H1 (cell line): ENCODE results near the gene DNAI2. TPM values are rescaled to one million over a fixed set of nuclear protein-coding genes. Genes with fewer than 3 reads are reported as not detected.

Source experiments
- CTCF ChIA-PET: fragments of 300-600 bp; sonication (Branson Sonifier 250); formaldehyde crosslinking; loops from one replicate; lab custom pipeline; 2021; ENCODE audit not compliant: partially characterized antibody; lab: Charles Lee
- POLR2A ChIA-PET: fragments of 300-600 bp; sonication (Branson Sonifier 250); formaldehyde crosslinking; loops from one replicate; lab custom pipeline; 2021; ENCODE audit warnings: inconsistent platforms; ENCODE audit not compliant: partially characterized antibody; lab: Charles Lee
- DNase-seq, 2 experiments: peaks; one replicate each; pipeline versions ENCODE4 v3.0.0 to v3.0.0-alpha.2; 2010 to 2022; ENCODE audit warnings: low spot score in 2 of 2, low read depth in 1 of 2, mixed read lengths in 1 of 2
- FAIRE-seq: peaks from 2 replicates; lab custom pipeline; 2011; peaks lifted over from hg19 to GRCh38; lab: Jason Lieb, UNC
- H2AFZ ChIP-seq: 2 replicates; pipeline ENCODE4 v1.8.1; 2012; ENCODE audit warnings: low read length, inconsistent platforms
- H2AK5ac ChIP-seq: 2 replicates; pipeline ENCODE4 v1.6.1; 2013; ENCODE audit warnings: low read depth, low read length
- H2BK120ac ChIP-seq: replicated peaks from 2 replicates; pipeline ENCODE3; 2013; ENCODE audit warnings: low read depth, low read length, inconsistent platforms
- H2BK12ac ChIP-seq: 2 replicates; pipeline ENCODE4 v1.6.1; 2013; ENCODE audit warnings: low read depth, low read length
- H2BK15ac ChIP-seq: 2 replicates; pipeline ENCODE4 v1.6.1; 2013; ENCODE audit warnings: low read length
- H2BK20ac ChIP-seq: 2 replicates; pipeline ENCODE4 v1.6.1; 2013; ENCODE audit warnings: low read length
- H2BK5ac ChIP-seq: 2 replicates; pipeline ENCODE4 v1.6.1; 2013; ENCODE audit warnings: low read depth, low read length
- H3K14ac ChIP-seq: 2 replicates; pipeline ENCODE4 v1.6.1; 2013; ENCODE audit warnings: inconsistent platforms; ENCODE audit not compliant: insufficient read length
- H3K18ac ChIP-seq: 2 replicates; pipeline ENCODE4 v1.6.1; 2013; ENCODE audit warnings: low read length; ENCODE audit errors: extremely low read depth
- H3K23ac ChIP-seq: 2 replicates; pipeline ENCODE4 v1.6.1; 2013; ENCODE audit warnings: inconsistent platforms; ENCODE audit not compliant: insufficient read length
- H3K23me2 ChIP-seq: 2 replicates; pipeline ENCODE4 v1.6.1; 2013; ENCODE audit warnings: low read depth, low read length
- H3K27ac ChIP-seq: 2 replicates; pipeline ENCODE4 v1.6.1; 2011; ENCODE audit warnings: low read depth, low read length, inconsistent platforms
- H3K27me3 ChIP-seq, 4 experiments: replicated peaks in 1 of 4; 1 replicate in 1 of 4; 2 replicates in 3 of 4; pipeline versions ENCODE4 v1.6.1 to v1.8.1; 2011 to 2013; ENCODE audit warnings: low read length in 3 of 4, mild to moderate bottlenecking in 3 of 4, inconsistent platforms in 2 of 4, mixed read lengths in 2 of 4, moderate library complexity in 1 of 4; ENCODE audit not compliant: control insufficient read depth in 3 of 4, insufficient read depth in 3 of 4; ENCODE audit errors: extremely low read depth in 1 of 4
- H3K36me3 ChIP-seq, 4 experiments: 2 replicates each; pipeline versions ENCODE4 v1.6.1 to v1.8.1; 2011 to 2013; ENCODE audit warnings: mild to moderate bottlenecking in 4 of 4, low read length in 3 of 4, moderate library complexity in 2 of 4, control low read depth in 1 of 4, inconsistent platforms in 1 of 4; ENCODE audit not compliant: insufficient read depth in 4 of 4, control insufficient read depth in 2 of 4
- H3K4ac ChIP-seq: replicated peaks from 2 replicates; pipeline ENCODE3; 2013; ENCODE audit warnings: low read length, low read depth, mixed read lengths, inconsistent platforms; ENCODE audit not compliant: insufficient read length
- H3K4me1 ChIP-seq, 4 experiments: replicated peaks in 1 of 4; 1 replicate in 1 of 4; 2 replicates in 3 of 4; pipeline versions ENCODE4 v1.6.1 to v1.8.1; 2011 to 2013; ENCODE audit warnings: low read length in 3 of 4, inconsistent platforms in 2 of 4, mixed read lengths in 1 of 4; ENCODE audit not compliant: insufficient read depth in 4 of 4, control insufficient read depth in 3 of 4
- H3K4me2 ChIP-seq, 2 experiments: 2 replicates each; pipeline versions ENCODE4 v1.6.1 to v1.8.1; 2011 to 2013; ENCODE audit warnings: low read depth in 2 of 2, low read length in 2 of 2, control low read depth in 1 of 2, inconsistent platforms in 1 of 2, mild to moderate bottlenecking in 1 of 2; ENCODE audit not compliant: insufficient read depth in 1 of 2
- H3K4me3 ChIP-seq, 4 experiments: fragments of 200-600, 300-600 bp in 1 of 4; sonication (generic), shearing (Covaris generic), sonication (Bioruptor Twin) in 1 of 4; 2 replicates each; pipeline versions ENCODE4 v1.5.1 to v1.8.1; 2011 to 2016; ENCODE audit warnings: low read length in 4 of 4, low read depth in 3 of 4, control low read depth in 2 of 4, inconsistent platforms in 2 of 4, mild to moderate bottlenecking in 2 of 4, mixed read lengths in 1 of 4, moderate library complexity in 1 of 4; ENCODE audit not compliant: insufficient read depth in 2 of 4; ENCODE audit errors: extremely low read depth in 1 of 4
- H3K56ac ChIP-seq: replicated peaks from 2 replicates; pipeline ENCODE3; 2013; ENCODE audit warnings: low read depth, mild to moderate bottlenecking, mixed read lengths, low read length, inconsistent platforms; ENCODE audit not compliant: insufficient read length
- H3K79me1 ChIP-seq: 2 replicates; pipeline ENCODE4 v1.6.1; 2013; ENCODE audit warnings: low read depth, low read length, control low read depth
- H3K79me2 ChIP-seq, 2 experiments: 2 replicates each; pipeline versions ENCODE4 v1.6.1 to v1.8.1; 2012 to 2013; ENCODE audit warnings: low read length in 2 of 2, mild to moderate bottlenecking in 2 of 2, inconsistent platforms in 1 of 2; ENCODE audit not compliant: insufficient read depth in 2 of 2, control insufficient read depth in 1 of 2
- H3K9ac ChIP-seq, 4 experiments: replicated peaks in 1 of 4; 1 replicate in 1 of 4; 2 replicates in 3 of 4; pipeline versions ENCODE4 v1.6.1 to v1.8.1; 2011 to 2013; ENCODE audit warnings: low read depth in 3 of 4, low read length in 3 of 4, control low read depth in 2 of 4, mild to moderate bottlenecking in 2 of 4, moderate library complexity in 2 of 4, inconsistent platforms in 1 of 4; ENCODE audit errors: extremely low read depth in 1 of 4
- H3K9me3 ChIP-seq, 2 experiments: 2 replicates each; pipeline versions ENCODE4 v1.6.1 to v1.8.1; 2012 to 2013; ENCODE audit warnings: mild to moderate bottlenecking in 2 of 2, moderate library complexity in 2 of 2, control low read depth in 1 of 2, inconsistent platforms in 1 of 2, low read depth in 1 of 2, low read length in 1 of 2, mixed read lengths in 1 of 2; ENCODE audit not compliant: insufficient read depth in 2 of 2
- H4K20me1 ChIP-seq, 2 experiments: replicated peaks in 1 of 2; 2 replicates each; pipeline versions ENCODE3 to v1.8.1; 2011 to 2013; ENCODE audit warnings: inconsistent platforms in 2 of 2, low read length in 2 of 2, mild to moderate bottlenecking in 1 of 2; ENCODE audit not compliant: insufficient read depth in 2 of 2, control insufficient read depth in 1 of 2
- H4K5ac ChIP-seq: 2 replicates; pipeline ENCODE4 v1.6.1; 2013; ENCODE audit warnings: low read length, low read depth, mixed read lengths, inconsistent platforms; ENCODE audit not compliant: insufficient read length
- H4K8ac ChIP-seq: 2 replicates; pipeline ENCODE4 v1.8.0; 2013; ENCODE audit warnings: mild to moderate bottlenecking, moderate library complexity, low read length, inconsistent platforms; ENCODE audit not compliant: insufficient read depth; ENCODE audit errors: extremely low read depth
- H4K91ac ChIP-seq: replicated peaks from 2 replicates; pipeline ENCODE3; 2013; ENCODE audit warnings: low read length, mixed read lengths, inconsistent platforms; ENCODE audit not compliant: insufficient read length
- CREB1 ChIP-seq: IDR thresholded peaks from 2 replicates; pipeline ENCODE4 v1.6.1; 2012; ENCODE audit warnings: inconsistent platforms
- EGR1 ChIP-seq: IDR thresholded peaks from 2 replicates; pipeline ENCODE4 v1.6.1; 2011; ENCODE audit warnings: low read depth, low read length, borderline replicate concordance
- EZH2 ChIP-seq: fragments of 200-600 bp; sonication (generic); IDR thresholded peaks from 2 replicates; pipeline ENCODE4 v1.7.1; 2012; ENCODE audit warnings: low read depth, mild to moderate bottlenecking, moderate library complexity, low read length, inconsistent platforms; ENCODE audit not compliant: severe bottlenecking
- KDM4A ChIP-seq: IDR thresholded peaks from one replicate; pipeline ENCODE4 v1.7.1; 2012; ENCODE audit warnings: low read depth, mild to moderate bottlenecking, moderate library complexity, low read length, inconsistent platforms; ENCODE audit not compliant: severe bottlenecking
- MAFK ChIP-seq: IDR thresholded peaks from 2 replicates; pipeline ENCODE4 v1.6.1; 2012; ENCODE audit warnings: low read depth, mild to moderate bottlenecking, improper control_type of control experiment, low read length
- MAX ChIP-seq: IDR thresholded peaks from 2 replicates; pipeline ENCODE4 v1.6.1; 2012; ENCODE audit warnings: inconsistent platforms
- RFX5 ChIP-seq: IDR thresholded peaks from 2 replicates; pipeline ENCODE4 v1.6.1; 2011; ENCODE audit warnings: low read depth, low read length, improper control_type of control experiment, borderline replicate concordance
- SAP30 ChIP-seq: fragments of 300-600 bp; sonication (generic); IDR thresholded peaks from 2 replicates; pipeline ENCODE4 v1.7.1; 2012; ENCODE audit warnings: low read length, moderate library complexity, mild to moderate bottlenecking, inconsistent platforms; ENCODE audit not compliant: insufficient read depth, insufficient replicate concordance
- SIX5 ChIP-seq: IDR thresholded peaks from 2 replicates; pipeline ENCODE4 v1.6.1; 2011; ENCODE audit warnings: mild to moderate bottlenecking, low read depth, low read length
- SP1 ChIP-seq: IDR thresholded peaks from 2 replicates; pipeline ENCODE4 v1.6.1; 2011; ENCODE audit warnings: low read depth, low read length
- TAF1 ChIP-seq: IDR thresholded peaks from 2 replicates; pipeline ENCODE4 v1.6.1; 2011; ENCODE audit warnings: mild to moderate bottlenecking, low read depth, low read length
- TCF12 ChIP-seq: IDR thresholded peaks from 2 replicates; pipeline ENCODE4 v1.6.1; 2011; ENCODE audit warnings: low read depth, mild to moderate bottlenecking, low read length
- YY1 ChIP-seq: IDR thresholded peaks from 2 replicates; pipeline ENCODE4 v1.6.1; 2011; ENCODE audit warnings: low read depth, mild to moderate bottlenecking, low read length
- ZNF274 ChIP-seq: IDR thresholded peaks from 2 replicates; pipeline ENCODE4 v1.7.0; 2012; ENCODE audit warnings: low read length, borderline replicate concordance; ENCODE audit errors: extremely low read depth
- WGBS, 2 experiments: shearing (Covaris generic) in 1 of 2; methylation state at CpG; one replicate each; pipeline versions ENCODE4 v1.1.6 to v1.1.7; 2013 to 2015; ENCODE audit warnings: low lambda C conversion rate in 2 of 2, mixed read lengths in 2 of 2, inconsistent platforms in 1 of 2, low coverage in 1 of 2, missing lambda C conversion rate in 1 of 2; ENCODE audit not compliant: insufficient replicate concordance in 2 of 2, insufficient coverage in 1 of 2, insufficient read length in 1 of 2; ENCODE audit errors: extremely low coverage in 1 of 2, missing lambda C conversion rate in 1 of 2; 5-methylcytosine and 5-hydroxymethylcytosine counted together
- polyA plus RNA-seq, 7 experiments: library from polyadenylated mRNA; depleted of rRNA in 3 of 7; stranded (reverse) in 5 of 7; unstranded in 2 of 7; fragments of >200 nt in 5 of 7; fragments of 200-250 nt in 2 of 7; gene quantifications; 1 replicate in 5 of 7; 2 replicates in 1 of 7; 4 replicates in 1 of 7; pipeline versions ENCODE4 v1.2.1 to v1.2.3, GENCODE V29; 2011 to 2013; ENCODE audit warnings: missing spikeins in 2 of 7, mixed read lengths in 2 of 7
- total RNA-seq: library from RNA; stranded (reverse); fragmentation: NEBNext Ultra II Directional; extraction: Animal tissue kit (Norgen Biotek cat#: 25700); gene quantifications from 2 replicates; pipeline ENCODE4 v1.2.1, GENCODE V29; 2021

DNAI2 gene
- total and polyA plus RNA-seq, 2 of the 8 experiments (the other 6 are each of a cell fraction or from before 2014, with no cell fraction given): 0.08 to 0.15 TPM

- Histone ChIP-seq H4K91ac (no peak overlapping the region), H3K79me1 (no peaks in the 10 kb centered on the region), H3K36me3 (no peaks in the 10 kb centered on the region), H3K14ac (no peak overlapping the region), H3K4ac (no peak overlapping the region), H4K20me1 (no peaks in the 10 kb centered on the region), H3K9ac (no peak overlapping the region), H3K79me2 (no peaks in the 10 kb centered on the region), H3K23me2 (peaks cover 3% of the 10 kb centered on the region; the same call in 1 of the 2 replicates), H3K4me2 (peak overlapping the region; percentile 67 to 70; a peak in 3 of 4 replicates), H4K8ac (no peak overlapping the region), H3K4me1 (peaks cover 0 to 5% (median 3%) of the 10 kb centered on the region in 4 experiments; a peak in 6 of 7 replicates), H2AFZ (no peak overlapping the region), H3K23ac (no peak overlapping the region), H4K5ac (no peak overlapping the region), H3K18ac (no peak overlapping the region), H2BK20ac (no peak overlapping the region), H2BK120ac (no peak overlapping the region), H3K9me3 (no peaks in the 10 kb centered on the region), H2BK15ac (no peak overlapping the region), H3K27ac (no peak overlapping the region), H3K56ac (no peak overlapping the region), H3K27me3 (peaks cover 0 to 17% (median 15%) of the 10 kb centered on the region in 4 experiments; a peak in 6 of 7 replicates), H2BK12ac (no peak overlapping the region), H3K4me3 (peak overlapping the region in 1 of 4 experiments; percentile 50; a peak in 4 of 8 replicates), H2BK5ac (no peak overlapping the region), H2AK5ac (no peak overlapping the region)
- TF ChIP-seq SP1 (no peak), RFX5 (no peak), SAP30 (no peak), CREB1 (no peak), ZNF274 (no peak), TCF12 (no peak), MAFK (no peak), EZH2 (no peak), MAX (no peak), SIX5 (no peak), KDM4A (no peak), EGR1 (no peak), YY1 (no peak), TAF1 (no peak)
- FAIRE-seq: no peak
- ChIA-PET POLR2A (interaction anchor here (0.6 to 2.0 kb wide), 3 partner anchors 29 to 68 kb away, joined by 3 to 4 read pairs (median 3); no protein-coding TSS in a partner anchor), CTCF (interaction anchor here (0.6 to 3.3 kb wide), 12 partner anchors 9 to 782 kb away, joined by 3 to 18 read pairs (median 3); partner anchors contain the start of gene TTYH2)
- WGBS, 2 experiments: 80% methylated on average over 14 of the region's 14 CpGs; no CpG with 5 or more reads in 1 of the 2 experiments
- no peak for DNase-seq
These were observed 791 bp downstream of the DNAI2 start for GRCh38 chr17:74274709-74275340.
